Fibroblast of the conjunctiva (primary cell): Measurements from ENCODE around the gene PIK3C2G.

Source experiments
- DNase-seq: peaks from one replicate; pipeline ENCODE4 v3.0.0-alpha.2; 2010; ENCODE audit warnings: low read depth

Gene PIK3C2G

GRCh38 chr12:18564306-18564705, 303.0 kb downstream of the PIK3C2G start:
- DNase-seq, result no peak

DNA sequence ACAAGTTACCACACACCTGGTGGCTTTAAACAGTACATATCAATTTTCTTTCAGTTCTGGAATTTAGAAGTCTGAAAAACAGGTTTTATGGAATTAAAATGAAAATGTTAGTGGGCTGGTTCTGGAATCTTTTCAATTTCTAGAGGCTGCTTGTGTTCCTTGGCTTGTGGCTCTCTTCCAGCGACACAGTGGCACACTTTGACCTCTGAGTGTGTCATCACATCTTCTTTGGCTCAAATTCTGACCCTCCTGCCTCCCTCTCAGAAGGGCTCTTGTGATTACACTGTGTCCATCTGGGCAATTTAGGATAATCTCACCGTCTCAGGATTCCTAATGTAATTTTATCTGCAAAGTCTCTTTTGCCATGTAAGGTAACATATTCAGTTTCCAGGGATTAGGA, 306.5 kb downstream of the PIK3C2G start:
- no peak for DNase-seq

DNA sequence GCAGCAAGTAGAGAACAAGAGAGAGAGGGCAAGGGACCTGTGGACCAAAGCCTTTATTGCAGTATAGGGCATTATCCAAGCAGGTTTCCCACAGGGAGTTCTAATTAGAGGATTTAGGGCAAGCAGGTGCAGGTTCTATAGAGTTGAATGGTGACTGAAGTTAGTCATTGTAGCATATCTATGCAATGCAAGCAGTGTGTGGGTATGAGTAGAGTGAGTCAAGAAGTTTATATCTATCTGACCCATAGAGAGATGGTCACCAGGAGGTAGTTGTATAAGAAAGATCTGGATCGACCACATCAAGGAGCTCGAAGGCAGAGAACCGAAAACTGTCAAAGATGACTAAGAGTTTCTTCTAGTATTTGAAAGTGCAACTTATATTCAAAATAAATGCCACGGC, 309.2 kb downstream of the PIK3C2G start:
- no peak for DNase-seq

DNA sequence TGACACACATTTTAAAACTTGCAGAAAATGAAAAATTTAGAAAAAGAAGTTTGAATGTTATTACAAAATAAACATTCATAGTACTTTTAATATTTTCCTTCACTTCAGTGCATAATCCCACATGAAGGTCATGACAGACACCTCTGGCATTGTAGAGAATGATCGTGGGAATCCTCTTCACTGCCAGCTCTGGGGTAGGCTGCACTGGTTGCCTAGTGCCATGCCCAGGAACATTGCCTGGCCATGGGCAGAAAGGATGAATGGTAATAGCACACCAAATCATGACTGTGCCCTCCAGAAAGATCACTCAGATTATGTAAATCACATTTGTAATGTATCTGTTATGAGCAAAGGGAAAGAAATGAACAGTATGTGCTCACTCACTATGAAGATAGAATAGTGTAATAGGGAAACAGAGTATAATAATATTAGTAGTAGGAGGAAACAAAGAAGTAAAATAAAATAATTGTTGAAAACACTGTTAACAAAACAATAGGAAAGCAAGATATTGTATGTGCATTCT, 314.8 kb downstream of the PIK3C2G start:
- DNase-seq, result no peak

DNA sequence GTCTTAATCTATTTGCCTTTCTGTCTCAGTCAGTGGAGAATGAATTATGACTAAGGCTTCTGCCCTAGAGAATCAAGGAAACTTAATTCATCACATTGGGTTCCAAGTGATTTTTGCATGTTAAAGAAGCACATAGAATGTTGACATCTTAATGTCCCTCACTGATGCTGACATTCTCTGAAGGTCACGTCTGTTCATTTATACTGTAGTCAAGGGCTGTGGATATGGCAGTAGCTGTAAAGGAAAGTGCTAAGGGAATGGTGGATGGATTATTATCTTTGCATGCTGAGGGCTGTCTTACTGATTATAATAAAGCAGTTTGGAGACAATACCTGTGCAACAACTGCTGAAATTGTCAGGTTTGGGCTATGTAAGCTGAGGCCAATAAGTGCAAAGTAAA, 315.3 kb downstream of the PIK3C2G start:
- DNase-seq, result no peak

DNA sequence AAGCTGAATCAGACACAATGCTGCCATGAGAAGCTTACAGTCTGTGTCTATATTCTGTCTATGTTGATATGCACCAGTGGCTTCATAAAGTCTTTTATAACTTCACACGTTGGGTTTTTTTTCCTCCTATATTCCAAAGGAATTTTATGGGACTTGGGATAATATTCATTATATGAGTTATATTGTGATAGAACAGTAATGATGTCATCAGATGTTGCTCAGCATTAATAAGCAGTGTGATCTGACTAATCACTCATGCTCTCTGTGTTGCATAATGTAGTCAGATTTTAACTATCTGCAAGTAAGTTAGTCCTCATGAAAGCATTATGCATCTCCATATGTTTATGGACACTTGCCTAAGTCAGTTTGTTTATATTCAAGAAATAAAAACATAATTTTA, 316.9 kb downstream of the PIK3C2G start:
- no peak for DNase-seq

DNA sequence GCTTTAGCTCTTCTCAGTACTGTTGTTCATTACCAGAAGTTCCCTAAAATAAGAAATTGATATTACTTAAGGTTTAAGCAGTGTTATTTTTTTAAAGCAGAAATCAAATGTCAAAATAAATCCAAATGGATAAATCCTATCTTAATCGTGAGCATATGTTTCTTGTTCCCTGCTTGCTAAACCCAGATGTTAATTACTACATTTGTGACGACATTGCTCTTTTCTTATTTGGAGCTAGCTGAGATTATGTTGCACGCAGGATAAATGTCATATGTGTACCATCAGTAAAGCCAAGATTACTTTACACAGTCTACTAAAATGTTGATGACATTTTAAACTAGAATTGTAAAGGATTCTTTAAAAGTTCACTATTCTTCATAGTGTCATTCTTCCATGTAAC, 319.0 kb downstream of the PIK3C2G start:
- peak; percentile 31 for DNase-seq

GRCh38 chr12:18580706-18581105, 319.4 kb downstream of the PIK3C2G start:
- DNase-seq, result no peak

DNA sequence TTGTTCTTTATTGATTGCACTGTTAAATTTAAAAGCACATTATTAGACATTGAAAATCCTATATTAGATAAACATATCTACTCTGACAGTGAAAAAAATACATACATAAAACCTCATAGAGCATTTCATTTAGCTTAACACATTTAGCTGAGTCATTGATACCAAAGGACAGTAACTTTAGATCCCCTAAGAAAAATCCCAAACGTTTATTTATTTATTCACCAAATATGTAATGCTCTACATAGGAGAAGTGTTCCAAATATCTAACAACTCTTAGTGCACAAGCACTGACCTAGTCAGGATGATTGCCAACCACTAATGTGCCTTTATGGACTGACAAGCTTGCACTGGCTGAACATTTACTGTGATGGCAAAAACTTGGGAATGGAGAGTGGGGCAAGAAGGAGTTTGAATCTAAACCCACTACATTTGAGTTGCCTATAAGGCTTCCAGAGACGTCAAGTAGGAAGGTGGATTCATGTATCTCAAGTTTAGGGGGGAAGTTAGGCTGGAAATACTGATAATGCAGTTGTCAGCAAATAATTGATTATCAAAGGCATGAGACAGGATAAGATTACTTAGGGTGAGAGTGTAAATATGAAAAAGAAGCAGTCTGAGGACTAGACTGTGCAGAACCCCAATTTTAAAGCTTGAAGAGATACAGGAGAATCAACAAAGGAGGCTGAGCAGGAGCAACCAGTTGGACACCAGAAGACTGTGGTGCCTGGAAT, 320.1 kb downstream of the PIK3C2G start:
- no peak for DNase-seq

DNA sequence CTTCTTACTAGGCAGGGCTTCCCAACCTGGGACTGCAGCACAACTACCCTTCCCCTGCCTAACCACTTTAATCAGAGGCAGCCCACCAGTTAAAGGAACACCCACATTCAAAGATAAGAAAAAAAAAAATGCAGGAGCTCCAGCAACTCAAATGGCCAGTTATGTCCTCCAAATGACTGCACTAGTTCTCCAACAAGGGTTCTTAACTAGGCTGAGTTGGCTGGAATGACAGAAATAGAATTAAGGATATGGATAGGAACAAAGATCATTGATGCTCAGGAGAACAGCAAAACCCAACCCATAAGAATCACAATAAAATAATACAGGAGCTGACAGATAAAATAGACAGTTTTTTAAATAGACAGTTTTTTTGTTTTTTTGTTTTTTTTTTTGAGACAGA, 322.3 kb downstream of the PIK3C2G start:
- DNase-seq, result no peak

DNA sequence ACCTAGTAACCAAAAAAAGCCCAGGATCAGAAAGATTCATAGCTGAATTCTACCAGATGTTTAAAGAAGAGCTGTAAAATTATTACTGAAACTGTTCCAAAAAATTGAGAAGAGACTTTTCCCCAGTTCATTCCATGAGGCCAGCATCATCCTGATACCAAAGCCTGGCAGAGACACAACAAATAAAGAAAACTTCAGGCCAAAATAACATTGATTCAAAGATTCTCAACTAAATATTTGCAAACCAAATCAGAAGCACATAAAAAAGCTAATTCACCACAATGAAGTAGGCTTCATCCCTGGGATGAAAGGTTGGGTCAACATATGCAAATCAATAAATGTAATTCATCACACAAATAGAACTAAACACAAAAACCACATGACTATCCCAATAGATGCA, 325.3 kb downstream of the PIK3C2G start:
- no peak for DNase-seq

GRCh38 chr12:18589316-18589715, 328.0 kb downstream of the PIK3C2G start:
- no peak for DNase-seq

GRCh38 chr12:18591473-18591872, 330.2 kb downstream of the PIK3C2G start:
- no peak for DNase-seq

- DNase-seq, result no peak
Observed at GRCh38 chr12:18595412-18595811, 334.1 kb downstream of the PIK3C2G start.

- no peak for DNase-seq
Observed at GRCh38 chr12:18601962-18602361, 340.6 kb downstream of the PIK3C2G start.

DNA sequence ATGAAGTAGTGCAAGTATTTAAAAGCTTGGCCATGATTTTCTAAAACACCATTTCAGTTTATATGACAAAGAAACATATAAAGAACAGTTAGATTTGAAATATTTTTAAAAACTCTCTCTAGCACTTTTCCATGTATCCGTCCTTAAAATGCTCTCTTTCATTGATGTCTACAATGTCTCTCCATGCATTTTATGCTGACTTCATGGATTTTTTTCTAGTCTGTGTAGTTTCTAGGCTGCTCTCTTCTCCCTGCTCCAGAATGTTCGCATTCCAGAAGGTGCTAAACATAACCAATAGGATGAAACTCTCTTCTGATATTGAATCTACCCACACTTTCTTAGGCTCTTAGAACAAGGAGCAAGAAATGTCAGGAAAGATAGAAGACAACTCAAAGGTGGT, 351.7 kb downstream of the PIK3C2G start:
- no peak for DNase-seq

GRCh38 chr12:18620986-18621385, 359.7 kb downstream of the PIK3C2G start:
- no peak for DNase-seq

DNA sequence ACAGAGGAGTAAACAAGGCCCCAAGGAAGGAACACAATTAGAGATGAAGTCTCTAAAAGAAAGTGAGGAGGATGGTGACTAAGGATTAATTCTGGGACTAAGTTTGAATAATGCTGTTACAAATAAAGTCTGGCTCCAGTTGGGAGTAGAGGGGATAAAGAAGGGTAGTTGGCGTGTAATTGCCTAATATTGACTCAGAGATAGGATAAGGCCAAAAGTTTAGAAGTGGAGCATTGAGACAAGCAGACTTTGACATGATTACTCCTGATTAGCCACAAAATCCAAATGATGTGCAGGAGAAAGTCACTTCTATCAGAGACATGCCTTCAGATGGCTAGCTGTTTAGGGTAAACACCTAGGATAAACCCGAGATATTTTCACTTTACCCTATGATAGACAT, 368.1 kb downstream of the PIK3C2G start:
- DNase-seq, result no peak

- no peak for DNase-seq
Observed at GRCh38 chr12:18629916-18630315, 368.6 kb downstream of the PIK3C2G start.

- no peak for DNase-seq
Observed at GRCh38 chr12:18631339-18631738, 370.0 kb downstream of the PIK3C2G start.

DNA sequence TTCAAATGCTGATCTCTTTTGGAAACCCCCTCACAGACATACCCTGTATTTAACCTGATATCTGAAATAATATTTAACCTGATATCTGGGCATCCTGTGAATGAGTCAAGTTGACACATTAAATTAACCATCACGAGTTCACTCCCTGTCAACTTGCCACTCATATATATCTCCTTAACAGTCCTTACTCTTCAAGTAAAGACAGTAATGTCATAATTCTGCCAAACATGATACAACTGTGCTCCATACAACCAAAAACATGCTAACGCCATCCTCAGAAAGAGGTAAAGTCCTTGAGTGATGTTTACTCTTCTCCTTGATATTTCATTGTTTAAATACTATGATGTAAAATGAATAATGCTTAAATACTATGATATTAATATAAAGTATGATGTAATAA, 371.5 kb downstream of the PIK3C2G start:
- no peak for DNase-seq

DNA sequence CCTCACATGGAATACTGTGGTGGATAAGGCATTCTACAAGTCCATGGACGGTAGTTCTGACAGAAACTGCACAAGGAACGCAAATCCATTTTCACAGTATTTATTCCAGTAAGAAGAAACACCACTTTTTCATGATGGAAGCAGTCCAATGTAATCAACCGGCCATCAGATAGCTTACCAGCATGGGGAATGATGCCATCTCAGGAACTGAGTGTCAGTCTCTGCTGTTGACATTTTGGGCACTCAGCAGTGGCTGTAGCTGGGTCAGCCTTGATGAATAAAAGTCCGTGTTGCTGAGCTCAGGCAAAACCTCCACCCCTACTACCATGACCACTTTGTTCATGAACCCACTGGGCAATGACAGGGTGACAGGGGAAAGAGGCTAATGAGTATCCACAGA, 373.1 kb downstream of the PIK3C2G start:
- no peak for DNase-seq

DNA sequence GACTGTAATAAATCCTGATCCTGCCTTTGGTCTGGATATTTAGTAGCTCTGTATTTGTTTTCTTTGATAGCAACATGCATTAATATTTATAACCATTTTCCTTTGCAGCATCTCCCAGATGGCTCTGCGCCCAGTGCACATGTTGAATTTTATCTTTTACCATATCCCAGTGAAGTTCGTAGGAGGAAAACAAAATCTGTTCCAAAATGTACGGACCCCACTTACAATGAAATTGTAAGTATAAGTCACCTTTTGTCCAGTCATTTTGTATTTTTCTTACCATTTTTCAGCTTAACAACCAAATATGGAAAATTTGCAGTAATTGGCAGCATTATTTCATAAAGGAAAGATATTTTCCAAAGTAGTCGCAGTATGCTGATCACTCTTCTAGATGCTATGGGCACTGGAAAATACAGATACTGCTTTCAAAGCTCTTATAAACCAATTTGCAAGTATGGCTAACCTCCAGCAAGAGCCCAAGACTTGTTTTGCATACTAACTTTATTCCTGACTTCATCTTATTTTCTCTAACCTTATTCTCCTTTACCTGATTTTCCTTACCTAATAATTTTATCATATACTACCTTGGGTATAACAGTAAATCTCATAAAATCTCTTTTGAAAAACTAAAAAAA, 379.1 kb downstream of the PIK3C2G start:
- no peak for DNase-seq

GRCh38 chr12:18643681-18644080, 382.4 kb downstream of the PIK3C2G start:
- DNase-seq, result peak; percentile 2
